Tibial nerve (tissue), 3 donors: ENCODE measurements around the gene ATAD3B.
"Not testable (repeated sequence)": the region's sequence is repeated elsewhere in the genome, so short reads cannot be mapped to it uniquely, and the experiment has no call there.

Experiments used
- CTCF ChIP-seq, 5 experiments: fragments of 200-600 bp in 3 of 5; fragments of 450-650 bp in 2 of 5; sonication (generic) in 3 of 5; IDR thresholded peaks; one replicate each; pipeline ENCODE4 v1.5.1; 2016 to 2019; ENCODE audit warnings: antibody characterized with exemption in 5 of 5, mild to moderate bottlenecking in 3 of 5, moderate library complexity in 2 of 5
- POLR2A ChIP-seq, 2 donors: fragments of 450-650 bp; IDR thresholded peaks; one replicate each; pipeline ENCODE4 v1.6.1; 2017; ENCODE audit warnings: antibody characterized with exemption in 2 of 2, mild to moderate bottlenecking in 2 of 2, moderate library complexity in 2 of 2

GRCh38 chr1:1481811-1482210 lies 10.2 kb downstream of the ATAD3B start:
- TF ChIP-seq POLR2A, CTCF (IDR thresholded peaks at IDR 0.05): not testable (repeated sequence)
